ENCODE data around the gene TRIP13. TPM values are rescaled to one million over a fixed set of nuclear protein-coding genes. Genes with fewer than 3 reads are reported as not detected.

The TRIP13 gene
- total and polyA plus RNA-seq, 7 donors, result 0.39 to 2.9 (median 0.81) TPM

DNA sequence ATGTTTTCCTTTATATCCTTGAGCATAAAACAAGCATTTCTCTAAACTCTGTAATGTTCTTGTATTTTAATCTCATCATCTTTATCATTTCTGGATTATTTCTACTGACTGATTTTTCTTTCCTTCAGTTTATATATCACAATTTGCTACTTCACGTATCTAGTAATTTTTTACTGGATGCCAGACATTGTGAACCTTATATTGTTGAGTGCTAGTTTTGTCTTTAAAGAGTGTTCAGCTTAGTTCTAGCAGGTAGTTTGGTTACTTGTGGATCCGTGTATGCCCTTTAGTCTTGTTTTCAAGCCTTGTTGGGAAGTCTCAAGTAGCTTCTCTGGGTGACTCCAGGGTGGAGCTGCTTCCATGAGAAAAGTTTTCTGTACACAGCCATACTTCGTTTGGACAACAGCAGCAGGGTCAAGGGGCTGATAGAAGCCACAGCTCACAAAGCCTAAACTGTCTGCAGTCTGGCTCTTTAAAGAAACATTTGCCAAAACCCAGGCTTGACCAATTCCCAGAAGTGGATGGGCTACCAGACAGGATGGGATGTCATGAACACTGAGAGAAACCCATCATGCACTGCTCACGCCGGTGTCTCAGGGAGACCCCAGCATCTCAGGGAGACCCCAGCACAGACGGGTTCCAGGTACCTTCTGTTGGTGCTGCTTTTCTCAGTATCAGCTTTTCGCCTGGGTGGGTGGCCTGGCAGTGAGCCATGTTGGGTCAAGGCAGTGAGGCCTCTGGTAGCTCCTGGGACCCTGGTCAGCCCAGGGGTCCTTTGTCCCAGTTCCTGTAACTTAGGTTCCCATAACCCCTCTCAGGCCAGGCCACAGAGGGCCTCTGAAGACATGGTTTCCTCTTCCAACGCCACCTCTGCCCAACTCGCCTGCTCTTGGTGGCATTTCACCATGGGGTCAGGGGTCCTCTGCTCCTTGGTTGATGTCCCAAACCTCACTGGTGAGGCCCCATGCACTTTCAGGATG, 29.1 kb downstream of the TRIP13 start:
- no peaks in the 10 kb centered on the region for H3K36me3 ChIP-seq (ENCODE audit: insufficient read depth in 1 of 2, low read depth in 1 of 2)
- H3K4me1 ChIP-seq, result peaks cover 6% of the 10 kb centered on the region
- H3K4me3 ChIP-seq, result no peak overlapping the region
- intact Hi-C loops (cut with DNase I), result loop anchor here (2.0 to 10.0 kb wide), 4 partner anchors 86 to 253 kb away; partner anchors contain the start of gene NKD2 (in 1 of the 2)
- DNase-seq (no peak), ATAC-seq (no peak)
- H3K27me3 ChIP-seq (ENCODE audit: insufficient read depth in 3 of 3, low read length in 2 of 3), result peaks cover under 1 to 31% (median 2%) of the 10 kb centered on the region in 3 donors
- no peaks in the 10 kb centered on the region for H3K9me3 ChIP-seq
- WGBS, 3 donors, result 92 to 96% (median 94%) methylated on average over 9 of the region's 9 CpGs
- no peak overlapping the region for H3K27ac ChIP-seq
- TF ChIP-seq, protein P1, sequence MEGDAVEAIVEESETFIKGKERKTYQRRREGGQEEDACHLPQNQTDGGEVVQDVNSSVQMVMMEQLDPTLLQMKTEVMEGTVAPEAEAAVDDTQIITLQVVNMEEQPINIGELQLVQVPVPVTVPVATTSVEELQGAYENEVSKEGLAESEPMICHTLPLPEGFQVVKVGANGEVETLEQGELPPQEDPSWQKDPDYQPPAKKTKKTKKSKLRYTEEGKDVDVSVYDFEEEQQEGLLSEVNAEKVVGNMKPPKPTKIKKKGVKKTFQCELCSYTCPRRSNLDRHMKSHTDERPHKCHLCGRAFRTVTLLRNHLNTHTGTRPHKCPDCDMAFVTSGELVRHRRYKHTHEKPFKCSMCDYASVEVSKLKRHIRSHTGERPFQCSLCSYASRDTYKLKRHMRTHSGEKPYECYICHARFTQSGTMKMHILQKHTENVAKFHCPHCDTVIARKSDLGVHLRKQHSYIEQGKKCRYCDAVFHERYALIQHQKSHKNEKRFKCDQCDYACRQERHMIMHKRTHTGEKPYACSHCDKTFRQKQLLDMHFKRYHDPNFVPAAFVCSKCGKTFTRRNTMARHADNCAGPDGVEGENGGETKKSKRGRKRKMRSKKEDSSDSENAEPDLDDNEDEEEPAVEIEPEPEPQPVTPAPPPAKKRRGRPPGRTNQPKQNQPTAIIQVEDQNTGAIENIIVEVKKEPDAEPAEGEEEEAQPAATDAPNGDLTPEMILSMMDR (IDR thresholded peaks at IDR 0.05), result no peak

DNA sequence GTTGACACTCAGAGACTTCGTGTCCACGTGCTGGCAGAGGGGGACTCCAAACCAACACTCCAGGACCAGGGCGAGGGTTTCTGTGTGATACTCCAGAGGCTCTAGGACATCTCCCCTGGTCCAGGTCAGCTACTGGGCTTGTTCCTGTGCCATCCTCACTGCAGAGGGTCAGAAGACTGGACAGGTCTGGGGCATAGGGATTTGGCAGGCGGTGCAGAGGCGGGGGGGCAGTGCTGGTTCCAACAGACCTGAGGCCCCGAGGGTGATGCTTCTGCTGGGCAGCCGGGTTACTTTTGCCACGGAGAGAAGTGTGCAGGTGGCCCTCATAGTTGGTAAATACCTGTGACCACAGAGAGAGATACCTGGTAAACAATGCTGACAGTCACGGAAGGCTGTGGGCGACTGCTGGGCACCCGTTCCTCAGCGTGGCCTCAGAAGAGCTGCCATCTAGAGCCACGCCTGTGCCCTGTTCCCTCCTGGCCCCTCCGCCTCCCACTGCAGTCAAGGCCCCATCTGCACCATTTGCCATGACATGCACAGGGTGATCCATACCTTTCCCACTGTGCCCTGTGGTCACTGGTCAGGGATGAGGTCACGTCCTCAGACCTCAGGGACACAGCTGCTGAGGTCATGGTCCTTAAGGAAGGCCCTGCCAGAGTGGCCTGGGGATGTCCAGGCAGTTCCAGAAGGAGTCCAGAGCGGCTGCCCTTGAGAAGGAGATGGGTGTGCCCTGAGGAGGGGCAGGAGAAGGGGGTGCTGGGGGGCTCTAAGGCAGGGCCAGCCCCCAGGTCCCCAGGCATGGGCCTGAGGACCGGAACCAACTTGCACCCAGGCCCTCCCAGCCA, 30.0 kb downstream of the TRIP13 start:
- peaks cover 8% of the 10 kb centered on the region for H3K4me1 ChIP-seq

DNA sequence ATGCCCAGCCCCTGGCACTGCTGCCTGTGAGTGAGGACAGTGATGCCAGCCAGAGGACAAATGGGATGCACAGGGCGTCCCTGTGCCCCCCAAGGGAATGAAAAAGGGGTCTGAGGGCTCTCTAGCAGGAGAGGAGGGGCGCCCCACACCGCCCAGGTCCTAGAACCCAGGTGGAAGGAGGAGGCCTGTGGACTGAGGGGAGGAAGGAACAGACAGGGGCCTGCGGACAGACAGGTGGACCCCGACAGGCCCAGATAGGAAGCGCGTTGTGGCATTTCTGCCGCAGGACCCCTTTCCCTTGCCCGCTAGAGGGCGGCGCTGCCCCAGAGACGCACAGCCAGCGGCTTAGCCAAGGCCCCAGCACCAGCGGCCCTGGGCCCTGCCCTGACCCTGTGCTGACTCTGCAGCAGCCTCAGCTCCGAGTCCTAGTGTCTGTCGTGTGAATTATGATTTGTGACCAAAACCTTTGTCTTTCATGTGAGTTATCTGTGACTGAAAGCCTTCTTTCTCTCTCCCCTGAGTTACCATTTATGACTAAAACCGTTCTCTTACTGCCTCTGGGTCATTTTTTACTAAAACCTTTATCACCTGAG, 30.7 kb downstream of the TRIP13 start:
- Histone ChIP-seq H3K9me3 (no peaks in the 10 kb centered on the region), H3K36me3 (ENCODE audit: insufficient read depth in 1 of 2, low read depth in 1 of 2) (no peaks in the 10 kb centered on the region), H3K4me1 (peaks cover 8% of the 10 kb centered on the region), H3K4me3 (no peak overlapping the region), H3K27me3 (ENCODE audit: insufficient read depth in 3 of 3, low read length in 2 of 3) (peaks cover 2 to 46% (median 5%) of the 10 kb centered on the region in 3 donors), H3K27ac (no peak overlapping the region)
- WGBS, 3 donors, result 24 to 37% (median 25%) methylated on average over 13 to 17 of the region's 17 CpGs
- intact Hi-C loops (cut with DNase I), result loop anchor here (2.0 to 10.0 kb wide), 3 partner anchors 84 to 251 kb away; partner anchors contain the start of gene NKD2 (in 1 of the 2)
- TF ChIP-seq, protein P1 (IDR thresholded peaks at IDR 0.05), result peak; percentile 72
- ATAC-seq (peak; percentile 82 to 90 (median 86)), DNase-seq (peak; percentile 84 to 89)

More for the DNA sequence above, 30.0 kb downstream of the TRIP13 start:
- Histone ChIP-seq H3K4me3 (no peak overlapping the region), H3K9me3 (no peaks in the 10 kb centered on the region), H3K27me3 (ENCODE audit: insufficient read depth in 3 of 3, low read length in 2 of 3) (peaks cover 2 to 40% (median 5%) of the 10 kb centered on the region in 3 donors), H3K36me3 (ENCODE audit: insufficient read depth in 1 of 2, low read depth in 1 of 2) (no peaks in the 10 kb centered on the region), H3K27ac (no peak overlapping the region)
- DNase-seq, result no peak
- 88 to 91% (median 90%) methylated on average over 17 of the region's 17 CpGs for WGBS, 3 donors
- peak in 1 of 4 donors; percentile 23 for ATAC-seq
- intact Hi-C loops (cut with DNase I), result loop anchor here (2.0 to 10.0 kb wide), 3 partner anchors 85 to 252 kb away; partner anchors contain the start of gene NKD2 (in 1 of the 2)
- TF ChIP-seq, protein P1 (IDR thresholded peaks at IDR 0.05), result no peak

Data from psoas muscle (tissue), 8 donors.